CD4-positive, alpha-beta T cell (primary cell): ENCODE measurements around the gene DNAH7. TPM values are rescaled to one million over a fixed set of nuclear protein-coding genes. Genes with fewer than 3 reads are reported as not detected.

Experiments used
- ATAC-seq: fragments of 200-7000 bp; cut with Tn5 transposase; one replicate; pipeline ENCODE4 v1.10.0; 2022; ENCODE audit warnings: mild to moderate bottlenecking; ENCODE audit not compliant: poor library complexity
- CTCF ChIA-PET: fragments of 350-600 bp; sonication (Branson Sonifier 250); formaldehyde crosslinking; loops from one replicate; lab custom pipeline; 2021; ENCODE audit warnings: antibody characterized with exemption, inconsistent platforms; lab: Charles Lee
- POLR2A ChIA-PET: fragments of 350-600 bp; sonication (Branson Sonifier 250); formaldehyde crosslinking; loops from one replicate; lab custom pipeline; 2021; ENCODE audit warnings: antibody characterized with exemption, inconsistent platforms; lab: Charles Lee
- DNase-seq, 14 experiments: peaks; one replicate each; pipeline ENCODE4 v3.0.0-alpha.2; 2013 to 2020; ENCODE audit warnings: mixed read lengths in 2 of 14
- H3K27ac ChIP-seq, 2 donors: one replicate each; pipeline versions ENCODE4 v1.5.1 to v1.7.0; 2013; ENCODE audit warnings: low read length in 2 of 2, low read depth in 1 of 2, mild to moderate bottlenecking in 1 of 2
- H3K27me3 ChIP-seq, 2 experiments: 1 replicate in 1 of 2; 2 replicates in 1 of 2; pipeline versions ENCODE4 v1.6.1 to v1.7.0; 2013; ENCODE audit warnings: low read length in 2 of 2, control low read depth in 1 of 2, mild to moderate bottlenecking in 1 of 2, moderate library complexity in 1 of 2; ENCODE audit not compliant: insufficient read depth in 2 of 2, control insufficient read depth in 1 of 2
- H3K36me3 ChIP-seq: one replicate; pipeline ENCODE4 v1.6.1; 2013; ENCODE audit warnings: low read length, control low read depth; ENCODE audit not compliant: insufficient read depth
- H3K4me1 ChIP-seq: one replicate; pipeline ENCODE4 v1.6.1; 2013; ENCODE audit warnings: low read length, control low read depth; ENCODE audit not compliant: insufficient read depth
- H3K4me3 ChIP-seq: one replicate; pipeline ENCODE4 v1.5.1; 2013; ENCODE audit warnings: mild to moderate bottlenecking, low read length, moderate library complexity
- H3K9me3 ChIP-seq, 2 experiments: 1 replicate in 1 of 2; 2 replicates in 1 of 2; pipeline versions ENCODE4 v1.6.1 to v1.7.0; 2013; ENCODE audit warnings: low read length in 2 of 2, mild to moderate bottlenecking in 2 of 2, control low read depth in 1 of 2, moderate library complexity in 1 of 2; ENCODE audit not compliant: control insufficient read depth in 1 of 2, insufficient read depth in 1 of 2
- H3K27ac Mint-ChIP-seq: one replicate; pipeline ENCODE4 v1.8.0; 2020; ENCODE audit warnings: mixed read lengths
- H3K27me3 Mint-ChIP-seq: one replicate; pipeline ENCODE4 v1.8.0; 2021; ENCODE audit warnings: mixed read lengths
- H3K36me3 Mint-ChIP-seq: one replicate; pipeline ENCODE4 v1.8.0; 2021; ENCODE audit warnings: low read depth, mixed read lengths
- H3K4me1 Mint-ChIP-seq: one replicate; pipeline ENCODE4 v1.8.0; 2021; ENCODE audit warnings: low read depth, mixed read lengths
- H3K4me3 Mint-ChIP-seq: one replicate; pipeline ENCODE4 v1.8.0; 2020; ENCODE audit warnings: mild to moderate bottlenecking, mixed read lengths
- H3K9me3 Mint-ChIP-seq: one replicate; pipeline ENCODE4 v1.8.0; 2020; ENCODE audit warnings: mixed read lengths
- CTCF ChIP-seq: fragments of 200-600 bp; IDR thresholded peaks from one replicate; pipeline ENCODE4 v1.8.0; 2022; ENCODE audit warnings: antibody characterized with exemption, mild to moderate bottlenecking
- intact Hi-C, 2 experiments: fragments of 100-400 bp; cut with DNase I in 1 of 2; cut with micrococcal nuclease in 1 of 2; formaldehyde crosslinking; loops; one replicate each; pipeline versions ENCODE4 v1.15.1 to v1.9.0; 2023 to 2025; cut with DNase I, micrococcal nuclease
- total RNA-seq, 174 experiments: library from RNA in 2 of 174; stranded (reverse) in 2 of 174; gene quantifications; one replicate each; pipeline ENCODE4 v1.2.3 and lab custom pipeline; 2021 to 2026

The DNAH7 gene
- total RNA-seq, 2 experiments from 2014 or later: not detected

GRCh38 chr2:195735347-195735746, 333.3 kb downstream of the DNAH7 start:
- H3K27me3 Mint-ChIP-seq: no peaks in the 10 kb centered on the region

GRCh38 chr2:195734931-195735330, 333.7 kb downstream of the DNAH7 start:
- DNase-seq: no peak
- ATAC-seq: no peak
- peaks cover 96% of the 10 kb centered on the region for H3K36me3 Mint-ChIP-seq
- H3K9me3 Mint-ChIP-seq: no peaks in the 10 kb centered on the region
- POLR2A ChIA-PET: no interaction called here
- H3K36me3 ChIP-seq: peaks cover 47% of the 10 kb centered on the region
- no peaks in the 10 kb centered on the region for H3K27me3 ChIP-seq
- H3K27ac Mint-ChIP-seq: no peak overlapping the region
- no peak overlapping the region for H3K4me3 ChIP-seq
- H3K4me3 Mint-ChIP-seq: no peak overlapping the region
- H3K4me1 ChIP-seq: no peaks in the 10 kb centered on the region
- intact Hi-C loops: no loop called here
- TF ChIP-seq CTCF: no peak
- CTCF ChIA-PET: no interaction called here
- no peaks in the 10 kb centered on the region for H3K4me1 Mint-ChIP-seq
- no peaks in the 10 kb centered on the region for H3K27me3 Mint-ChIP-seq
- no peaks in the 10 kb centered on the region for H3K9me3 ChIP-seq
- no peak overlapping the region for H3K27ac ChIP-seq

More at GRCh38 chr2:195735347-195735746, 333.3 kb downstream of the DNAH7 start:
- Mint-ChIP-seq H3K4me3 (no peak overlapping the region), H3K36me3 (peaks cover 96% of the 10 kb centered on the region), H3K27ac (no peak overlapping the region), H3K9me3 (no peaks in the 10 kb centered on the region), H3K4me1 (no peaks in the 10 kb centered on the region)
- Histone ChIP-seq H3K4me1 (no peaks in the 10 kb centered on the region), H3K27ac (no peak overlapping the region), H3K36me3 (peaks cover 42% of the 10 kb centered on the region), H3K9me3 (no peaks in the 10 kb centered on the region), H3K4me3 (no peak overlapping the region), H3K27me3 (no peaks in the 10 kb centered on the region)
- intact Hi-C loops: no loop called here
- ATAC-seq: no peak
- no peak for DNase-seq
- CTCF ChIA-PET: no interaction called here
- no peak for TF ChIP-seq CTCF
- POLR2A ChIA-PET: no interaction called here

GRCh38 chr2:195734395-195734794, 334.2 kb downstream of the DNAH7 start:
- H3K27ac ChIP-seq: no peak overlapping the region
- intact Hi-C loops: no loop called here
- peaks cover 96% of the 10 kb centered on the region for H3K36me3 Mint-ChIP-seq
- H3K4me3 Mint-ChIP-seq: no peak overlapping the region
- H3K27ac Mint-ChIP-seq: no peak overlapping the region
- H3K27me3 Mint-ChIP-seq: no peaks in the 10 kb centered on the region
- CTCF ChIA-PET: no interaction called here
- TF ChIP-seq CTCF: no peak
- no peaks in the 10 kb centered on the region for H3K4me1 Mint-ChIP-seq
- POLR2A ChIA-PET: no interaction called here
- no peaks in the 10 kb centered on the region for H3K4me1 ChIP-seq
- no peaks in the 10 kb centered on the region for H3K27me3 ChIP-seq
- peaks cover 48% of the 10 kb centered on the region for H3K36me3 ChIP-seq
- DNase-seq (no peak), ATAC-seq (no peak)
- H3K9me3 ChIP-seq: no peaks in the 10 kb centered on the region
- no peaks in the 10 kb centered on the region for H3K9me3 Mint-ChIP-seq
- H3K4me3 ChIP-seq: no peak overlapping the region
